ENCODE measurements around the gene PIP4K2A.

- TF ChIP-seq EZH2 (IDR thresholded peaks at IDR 0.05; ENCODE audit: low read depth, unreplicated experiment) (no peak), CTCF (conservative IDR thresholded peaks at IDR 0.05; ENCODE audit: low read depth in 2 of 2) (no peak)
These were observed 67.1 kb downstream of the PIP4K2A start for GRCh38 chr10:22647244-22647643.
